Gastrocnemius medialis (tissue), 4 donors: ENCODE measurements around the gene LHFPL6.

Experiments
- CTCF ChIP-seq, 5 experiments: fragments of 450-650 bp in 3 of 5; fragments of 200-600 bp in 2 of 5; sonication (generic) in 2 of 5; IDR thresholded peaks in 4 of 5; conservative IDR thresholded peaks in 1 of 5; 1 replicate in 4 of 5; 2 replicates in 1 of 5; pipeline ENCODE4 v1.5.1; 2016 to 2019; ENCODE audit warnings: antibody characterized with exemption in 5 of 5, mild to moderate bottlenecking in 3 of 5, moderate library complexity in 3 of 5
- POLR2A ChIP-seq, 2 donors: fragments of 450-650 bp; IDR thresholded peaks; one replicate each; pipeline ENCODE4 v1.6.1; 2017; ENCODE audit warnings: antibody characterized with exemption in 2 of 2, mild to moderate bottlenecking in 2 of 2, moderate library complexity in 2 of 2

GRCh38 chr13:39335721-39336120 lies 267.3 kb downstream of the LHFPL6 start:
- TF ChIP-seq CTCF (IDR thresholded peaks at IDR 0.05 in 4 of 5, conservative IDR thresholded peaks at IDR 0.05 in 1 of 5) (no peak), POLR2A (IDR thresholded peaks at IDR 0.05) (no peak)
